Stimulated activated CD4-positive, alpha-beta T cell treated with anti-CD3 and anti-CD28 coated beads, Interleukin-1b, Interleukin-23, amount 100 ng/mL, for 24 hours (primary cell): Measurements from ENCODE around the gene FAU.

Source experiments
- DNase-seq, 4 experiments: peaks; one replicate each; pipeline ENCODE4 v3.0.0-alpha.2; 2020; ENCODE audit warnings: low read depth in 4 of 4, low spot score in 1 of 4

FAU gene

DNA sequence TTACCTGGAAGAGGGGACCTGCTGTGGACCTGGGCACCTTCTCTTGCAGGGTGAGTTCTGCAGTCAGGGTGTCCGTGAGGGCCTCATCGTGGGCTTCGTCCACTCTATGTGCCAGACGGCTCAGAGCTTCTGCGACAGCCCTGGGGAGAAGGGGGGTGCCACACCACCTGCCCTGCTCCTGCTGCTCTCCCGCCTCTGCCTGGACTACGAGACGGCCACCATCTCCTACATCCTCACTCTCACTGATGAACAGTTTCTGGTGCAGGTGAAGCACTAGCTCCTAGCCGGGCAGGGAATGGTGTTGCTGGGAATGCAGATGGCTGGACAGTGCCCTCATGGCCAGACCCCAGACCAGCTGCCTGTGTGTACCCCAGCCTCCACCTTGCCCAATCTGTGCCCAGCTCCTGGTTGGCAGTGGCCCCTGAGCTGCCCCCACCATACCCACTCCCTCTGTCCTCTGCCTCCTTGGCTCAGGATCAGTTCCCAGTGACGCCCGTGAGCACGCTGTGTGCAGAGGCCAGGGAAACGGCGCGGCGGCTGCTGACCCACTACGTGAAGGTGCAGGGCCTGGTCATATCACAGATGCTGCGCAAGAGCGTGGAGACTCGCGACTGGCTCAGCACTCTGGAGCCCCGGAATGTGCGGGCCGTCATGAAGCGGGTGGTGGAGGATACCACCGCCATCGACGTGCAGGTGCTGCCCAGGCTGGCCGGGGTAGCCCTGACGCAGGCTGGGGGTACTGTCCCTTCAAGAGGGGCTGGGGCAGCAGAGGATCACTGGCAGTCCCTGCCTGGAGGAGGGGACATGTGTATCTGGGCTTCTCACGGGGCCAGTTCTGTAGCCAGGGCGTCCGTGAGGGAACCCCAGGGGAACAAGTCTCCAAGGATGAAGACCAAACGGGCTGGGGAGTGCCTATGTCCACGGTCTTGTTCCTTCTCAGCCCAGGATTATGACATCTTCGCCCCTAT, 12.4 kb downstream of the FAU start:
- DNase-seq: no peak

DNA sequence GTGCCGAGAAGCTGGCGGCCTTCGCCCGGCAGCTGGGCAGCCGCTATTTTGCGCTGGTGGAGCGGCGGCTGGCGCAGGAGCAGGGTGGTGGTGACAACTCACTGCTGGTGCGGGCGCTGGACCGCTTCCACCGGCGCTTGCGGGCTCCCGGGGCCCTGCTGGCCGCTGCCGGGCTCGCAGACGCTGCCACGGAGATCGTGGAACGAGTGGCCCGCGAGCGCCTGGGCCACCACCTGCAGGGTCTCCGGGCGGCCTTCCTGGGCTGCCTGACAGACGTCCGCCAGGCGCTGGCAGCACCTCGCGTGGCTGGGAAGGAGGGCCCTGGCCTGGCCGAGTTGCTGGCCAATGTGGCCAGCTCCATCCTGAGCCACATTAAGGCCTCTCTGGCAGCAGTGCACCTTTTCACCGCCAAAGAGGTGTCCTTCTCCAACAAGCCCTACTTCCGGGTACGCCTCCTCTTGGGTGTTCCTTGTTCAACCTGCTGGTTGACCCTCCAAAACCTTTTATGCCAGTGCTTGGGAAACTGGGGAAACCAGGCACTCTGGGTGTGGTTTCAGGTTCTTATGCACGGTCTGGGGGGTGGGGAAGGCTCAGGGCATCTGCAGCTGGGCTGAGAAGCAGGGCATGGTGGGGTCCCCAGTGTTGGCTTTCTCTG, 13.3 kb downstream of the FAU start:
- no peak for DNase-seq

GRCh38 chr11:65107751-65108468, 14.0 kb downstream of the FAU start:
- no peak for DNase-seq

DNA sequence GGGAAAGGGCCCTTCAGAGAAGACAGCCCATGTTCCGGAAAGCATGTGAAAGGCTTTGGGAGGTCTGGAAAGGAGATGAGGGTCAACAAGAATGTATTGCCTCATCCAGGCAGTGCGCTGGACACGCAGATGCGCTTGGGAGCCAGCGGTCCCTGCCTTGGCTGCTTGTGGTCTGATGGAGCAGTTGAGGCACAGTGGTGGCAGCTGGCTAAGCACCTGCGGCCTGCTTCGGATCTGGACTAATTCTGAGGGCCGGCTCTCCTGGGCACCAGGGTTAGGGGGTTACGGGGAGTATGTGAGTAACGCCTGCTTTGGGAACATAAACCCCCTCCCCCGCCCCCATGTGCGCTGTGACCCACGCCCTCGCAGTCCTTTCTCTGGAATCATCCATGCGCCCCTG, 14.9 kb downstream of the FAU start:
- DNase-seq: no peak

DNA sequence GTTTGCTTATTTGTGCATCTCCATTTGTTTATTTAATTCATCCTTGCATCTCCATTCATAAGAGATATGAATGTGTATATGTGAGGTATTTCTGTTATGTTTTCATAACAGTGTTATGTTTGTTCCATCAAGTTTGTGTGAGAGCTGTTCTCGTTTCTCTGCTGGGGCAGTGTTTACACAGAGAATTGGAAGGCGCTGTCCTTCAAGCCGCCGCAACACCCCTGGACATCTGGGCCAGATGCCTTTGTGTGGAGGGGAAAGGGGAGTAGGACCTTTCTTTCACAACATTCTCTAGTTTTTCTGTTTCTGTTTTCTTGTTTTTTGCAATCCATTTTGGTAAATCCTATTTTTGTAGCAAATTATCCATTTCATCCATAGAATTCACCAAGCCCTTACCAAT, 17.3 kb downstream of the FAU start:
- DNase-seq: no peak

DNA sequence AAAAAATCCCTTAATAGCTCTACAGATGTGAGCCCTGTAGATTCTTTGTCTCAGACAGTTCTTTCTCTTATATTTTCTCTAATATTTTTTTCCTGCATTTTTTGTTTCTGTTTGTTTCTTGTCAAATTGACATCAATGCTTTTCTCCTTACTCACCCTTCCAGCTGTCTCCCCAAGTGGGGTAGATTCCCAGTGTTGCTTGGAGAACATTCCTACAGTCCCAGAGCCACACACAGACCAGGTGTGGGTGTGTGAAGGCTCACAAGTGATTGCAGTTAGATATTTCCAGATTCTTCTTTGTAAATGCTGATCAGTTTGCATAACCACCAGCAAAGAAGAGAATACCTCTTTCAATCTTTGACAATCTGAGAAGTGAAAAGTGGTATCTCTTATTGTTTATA, 18.5 kb downstream of the FAU start:
- DNase-seq: no peak

DNA sequence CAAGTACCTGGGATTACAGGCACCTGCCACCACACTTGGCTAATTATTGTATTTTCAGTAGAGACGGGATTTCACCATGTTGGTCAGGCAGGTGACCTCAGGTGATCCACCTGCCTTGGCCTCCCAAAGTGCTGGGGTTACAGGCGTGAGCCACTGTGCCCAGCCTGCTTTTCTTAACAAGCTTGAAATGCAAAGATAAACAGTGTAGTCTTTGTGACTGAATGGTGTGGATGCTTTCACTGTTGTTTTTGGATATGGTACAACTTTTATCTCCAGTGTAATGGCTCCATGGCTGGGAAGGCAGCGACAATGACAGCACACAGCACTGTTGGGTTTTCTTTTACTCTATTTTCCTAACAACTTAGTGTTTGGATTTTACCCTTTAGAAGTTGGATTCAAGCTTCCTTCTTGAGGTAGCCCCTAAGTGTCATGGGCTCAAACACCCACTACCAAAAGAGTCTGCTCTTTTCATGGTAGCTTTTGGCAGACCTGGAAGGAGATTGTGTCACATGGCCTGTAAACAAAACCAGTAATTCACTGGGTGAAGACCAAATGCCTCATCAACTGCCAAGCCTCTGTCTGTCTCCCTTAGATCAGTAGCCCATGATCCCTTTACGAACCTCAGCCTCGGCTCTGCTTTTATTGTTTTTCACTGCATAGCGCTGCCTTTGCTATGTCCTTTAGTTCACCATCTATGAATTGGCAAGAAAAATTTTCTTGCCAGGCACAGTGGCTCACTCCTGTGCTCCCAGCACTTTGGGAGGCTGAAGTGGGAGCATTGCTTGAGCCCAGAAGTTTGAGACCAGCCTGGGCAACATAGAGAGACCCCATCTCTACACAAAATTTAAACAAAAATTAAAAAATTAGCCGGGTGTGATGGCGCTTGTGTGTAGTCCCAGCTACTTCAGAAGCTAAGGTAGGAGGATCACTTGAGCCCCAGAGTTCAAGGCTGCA, 19.5 kb downstream of the FAU start:
- no peak for DNase-seq

- no peak for DNase-seq
Observed at GRCh38 chr11:65100674-65101350, 21.1 kb downstream of the FAU start.

DNA sequence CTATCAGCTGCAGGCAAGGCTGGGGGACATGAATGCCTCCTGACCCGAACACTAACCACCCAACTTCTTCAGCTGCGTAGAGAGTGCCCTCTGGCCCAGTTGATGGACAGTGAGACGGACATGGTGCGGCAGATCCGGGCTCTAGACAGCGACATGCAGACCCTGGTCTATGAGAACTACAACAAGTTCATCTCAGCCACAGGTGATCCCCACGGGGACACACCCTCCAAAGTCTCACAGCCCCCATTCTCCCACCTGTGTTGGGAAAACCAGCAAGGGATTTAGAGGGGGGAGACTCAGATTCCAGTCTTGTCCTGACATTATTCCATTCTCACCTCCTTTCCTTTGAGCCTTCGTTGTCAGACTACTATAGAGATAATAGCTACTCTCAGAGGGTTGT, 25.0 kb downstream of the FAU start:
- no peak for DNase-seq

DNA sequence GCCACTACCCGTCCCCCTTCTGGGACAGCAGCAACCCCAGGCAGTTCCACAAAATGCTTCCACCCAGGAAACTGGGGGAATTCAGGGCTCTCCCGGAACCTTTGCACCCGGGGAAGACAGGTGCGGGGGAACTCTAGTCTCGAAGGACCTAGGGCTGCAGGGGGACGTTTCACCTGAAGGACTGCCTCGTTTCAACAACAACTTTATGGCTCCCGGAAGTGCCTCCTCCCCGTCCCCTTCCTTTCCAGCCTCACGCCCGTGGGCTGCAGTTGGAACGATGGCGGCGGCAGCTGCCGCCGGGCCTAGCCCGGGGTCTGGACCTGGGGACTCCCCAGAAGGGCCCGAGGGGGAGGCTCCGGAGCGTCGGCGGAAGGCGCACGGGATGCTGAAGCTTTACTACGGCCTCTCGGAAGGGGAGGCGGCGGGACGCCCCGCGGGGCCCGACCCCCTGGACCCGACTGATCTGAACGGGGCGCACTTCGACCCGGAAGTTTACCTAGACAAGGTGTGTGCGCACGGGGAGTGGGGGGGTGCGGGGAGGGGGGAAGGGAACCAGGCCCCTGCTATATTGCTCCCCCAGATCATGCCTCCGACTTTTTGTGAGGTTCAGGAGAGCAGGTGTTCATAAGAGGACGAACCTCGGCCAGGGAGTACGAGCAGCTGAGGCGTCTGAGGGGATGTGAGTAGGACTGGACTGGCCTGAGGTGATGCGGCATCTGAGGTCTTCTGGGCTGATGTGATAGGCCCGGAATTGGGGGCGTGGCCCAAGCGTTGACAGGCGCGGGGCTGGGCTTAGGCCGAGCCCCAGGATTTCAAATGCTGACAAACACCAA, 25.7 kb downstream of the FAU start, which contains the start of gene VPS51:
TSS of gene VPS51 (plus strand) at position 241 of the 833 bp plus-strand sequence. CDS start at position 278, 37 bp downstream.
- DNase-seq: peak; percentile 61 to 77 (median 74)

GRCh38 chr11:65095427-65095826, 26.5 kb downstream of the FAU start:
- no peak for DNase-seq

GRCh38 chr11:65090628-65091027, 31.3 kb downstream of the FAU start:
- no peak for DNase-seq

DNA sequence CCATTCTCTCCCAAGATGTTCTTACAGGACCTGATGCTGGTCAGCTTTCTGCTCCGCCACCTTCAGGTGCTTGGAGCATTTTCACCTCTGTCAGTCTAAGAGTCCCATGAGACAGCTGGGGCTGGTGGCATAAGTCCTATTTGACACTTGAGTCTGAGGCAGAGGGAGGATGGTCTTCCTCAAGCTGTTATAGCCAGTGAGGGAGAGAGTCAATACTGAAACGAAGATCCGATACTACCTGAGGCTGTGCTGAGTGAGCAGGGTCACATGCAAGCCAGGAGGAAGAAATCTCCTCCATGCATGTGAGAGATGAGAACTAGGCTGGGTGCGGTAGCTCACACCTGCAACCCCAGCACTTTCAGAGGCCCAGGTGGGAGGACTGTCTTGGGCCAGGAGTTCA, 32.3 kb downstream of the FAU start:
- no peak for DNase-seq

GRCh38 chr11:65087827-65088226, 34.1 kb downstream of the FAU start:
- DNase-seq: no peak

- no peak for DNase-seq
Observed at GRCh38 chr11:65087216-65087615, 34.7 kb downstream of the FAU start.

DNA sequence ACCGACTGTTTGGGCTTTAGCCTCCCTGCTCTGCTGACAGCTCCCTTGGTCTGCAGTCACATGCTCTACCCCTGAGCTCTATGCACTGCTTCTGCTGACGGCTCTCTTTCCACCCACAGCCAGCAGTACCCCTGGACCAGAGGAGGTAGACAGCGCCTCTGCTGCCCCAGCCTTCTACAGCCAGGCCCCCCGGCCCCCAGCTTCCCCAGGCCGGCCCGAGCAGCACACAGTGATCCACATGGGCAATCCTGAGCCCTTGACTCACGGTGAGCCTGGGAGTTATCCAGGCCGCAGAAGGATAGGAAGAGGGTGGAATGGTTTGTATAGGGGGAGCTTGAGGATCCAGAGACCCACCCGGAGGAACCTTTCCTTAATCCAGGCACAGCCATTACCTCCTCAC, 35.1 kb downstream of the FAU start:
- no peak for DNase-seq

- no peak for DNase-seq
Observed at GRCh38 chr11:65085446-65085845, 36.5 kb downstream of the FAU start.

DNA sequence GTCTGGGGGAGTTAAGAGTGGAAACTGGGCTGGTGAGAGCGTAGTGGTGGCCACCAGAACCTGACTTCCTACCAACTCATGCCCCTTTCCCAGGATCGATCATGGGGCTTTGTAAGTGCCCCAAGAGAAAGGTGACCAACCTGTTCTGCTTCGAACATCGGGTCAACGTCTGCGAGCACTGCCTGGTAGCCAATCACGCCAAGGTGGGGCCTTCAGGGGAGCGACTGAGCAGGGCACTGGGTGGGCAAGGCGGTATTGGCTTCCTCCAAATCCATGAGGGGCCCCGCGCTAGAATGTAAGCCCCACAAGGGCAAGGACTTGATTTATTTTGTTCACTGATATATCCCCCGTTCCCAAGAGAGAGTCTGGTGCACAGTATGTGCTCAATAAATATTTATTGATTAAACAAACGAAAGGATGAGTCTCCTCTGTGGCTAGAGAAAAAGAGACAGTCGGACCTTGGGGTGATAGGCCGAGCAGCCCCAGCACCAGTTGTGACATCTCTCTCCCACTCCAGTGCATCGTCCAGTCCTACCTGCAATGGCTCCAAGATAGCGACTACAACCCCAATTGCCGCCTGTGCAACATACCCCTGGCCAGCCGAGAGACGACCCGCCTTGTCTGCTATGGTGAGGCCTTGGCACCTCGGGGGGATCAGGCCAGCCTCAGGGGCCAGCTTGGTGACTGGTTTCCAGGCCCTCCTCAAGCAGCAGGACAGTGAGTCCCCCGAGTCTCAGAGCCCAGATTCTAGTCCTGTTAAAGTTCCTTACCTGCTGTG, 37.1 kb downstream of the FAU start:
- DNase-seq: no peak
